HCT116 (cell line): ENCODE measurements around the gene CD93. TPM values are rescaled to one million over a fixed set of nuclear protein-coding genes. Genes with fewer than 3 reads are reported as not detected.

Experiments
- ATAC-seq: fragments of 200-7000 bp; cut with Tn5 transposase; 2 replicates; pipeline ENCODE4 v1.9.1; 2020; ENCODE audit warnings: mild to moderate bottlenecking, moderate library complexity
- BruUV-seq: library from RNA; stranded (reverse); fragments of 400-500 nt; replicated peaks from 2 replicates; lab custom pipeline; 2021; lab: Mats Ljungman, UMichigan
- CTCF ChIA-PET: fragments of 300-600 bp; sonication (Branson Sonifier 250); formaldehyde crosslinking; loops from one replicate; lab custom pipeline; 2021; ENCODE audit warnings: antibody characterized with exemption; lab: Charles Lee
- POLR2A ChIA-PET: fragments of 300-600, 350-600 bp; sonication (Branson Sonifier 250); formaldehyde crosslinking; loops from one replicate; lab custom pipeline; 2021; ENCODE audit warnings: antibody characterized with exemption; lab: Charles Lee
- RAD21 ChIA-PET, 2 experiments: fragments of 300-600 bp; sonication (Branson Sonifier 250); formaldehyde crosslinking; loops; one replicate each; lab custom pipeline; 2023; ENCODE audit warnings: low total read pairs in 2 of 2; ENCODE audit not compliant: uncharacterized antibody in 2 of 2, unreplicated experiment in 2 of 2, low non-redundant PET in 1 of 2; lab: Charles Lee
- DNase-seq: peaks from one replicate; pipeline ENCODE4 v3.0.0-alpha.2; 2010; ENCODE audit warnings: low read depth, low spot score
- H2AFZ ChIP-seq: fragments of 200-600 bp; shearing (Covaris generic), sonication (generic); 2 replicates; pipeline ENCODE4 v1.6.1; 2017; ENCODE audit warnings: low read depth, mixed run types, mixed read lengths, antibody characterized with exemption, low read length; ENCODE audit not compliant: poor library complexity, severe bottlenecking
- H3K27ac ChIP-seq: 2 replicates; pipeline ENCODE4 v1.5.1; 2012; ENCODE audit warnings: low read depth, low read length
- H3K27me3 ChIP-seq: fragments of 200-600 bp; sonication (generic); 2 replicates; pipeline ENCODE4 v1.6.1; 2016; ENCODE audit warnings: mixed run types, low read length, mixed read lengths; ENCODE audit not compliant: insufficient read depth
- H3K36me3 ChIP-seq, 2 experiments: fragments of 200-500 bp in 1 of 2; fragments of 200-600 bp in 1 of 2; sonication (Bioruptor generic) in 1 of 2; sonication (generic) in 1 of 2; 2 replicates each; pipeline versions ENCODE4 v1.5.1 to v1.6.1; 2014 to 2016; ENCODE audit warnings: low read length in 2 of 2, inconsistent platforms in 1 of 2, mixed read lengths in 1 of 2, mixed run types in 1 of 2; ENCODE audit not compliant: insufficient read depth in 2 of 2, control insufficient read depth in 1 of 2
- H3K4me1 ChIP-seq, 2 experiments: fragments of 200-600 bp in 1 of 2; sonication (generic) in 1 of 2; 2 replicates each; pipeline versions ENCODE4 v1.5.1 to v1.6.1; 2012 to 2017; ENCODE audit warnings: low read length in 2 of 2, inconsistent platforms in 1 of 2, mild to moderate bottlenecking in 1 of 2, mixed read lengths in 1 of 2, mixed run types in 1 of 2, moderate library complexity in 1 of 2; ENCODE audit not compliant: insufficient read depth in 2 of 2, control insufficient read depth in 1 of 2
- H3K4me2 ChIP-seq: fragments of 200-600 bp; sonication (generic); 2 replicates; pipeline ENCODE4 v1.6.1; 2017; ENCODE audit warnings: mixed run types, low read length, mixed read lengths
- H3K4me3 ChIP-seq, 2 experiments: fragments of 200-600 bp in 1 of 2; sonication (generic) in 1 of 2; replicated peaks in 1 of 2; 2 replicates each; pipeline ENCODE4 v1.5.1; 2011 to 2016; ENCODE audit warnings: low read length in 2 of 2, control low read depth in 1 of 2, low read depth in 1 of 2, mild to moderate bottlenecking in 1 of 2, mixed read lengths in 1 of 2, mixed run types in 1 of 2
- H3K79me2 ChIP-seq: fragments of 200-600 bp; sonication (generic); 2 replicates; pipeline ENCODE4 v1.6.1; 2017; ENCODE audit warnings: mild to moderate bottlenecking, mixed run types, low read length, moderate library complexity, mixed read lengths; ENCODE audit not compliant: insufficient read depth
- H3K9ac ChIP-seq: fragments of 200-600 bp; sonication (generic); 2 replicates; pipeline ENCODE4 v1.6.1; 2016; ENCODE audit warnings: low read length, mixed read lengths
- H3K9me2 ChIP-seq: fragments of 200-600 bp; sonication (generic), shearing (Covaris generic); 2 replicates; pipeline ENCODE4 v1.6.1; 2017; ENCODE audit warnings: mixed run types, mild to moderate bottlenecking, moderate library complexity; ENCODE audit not compliant: insufficient read depth
- H3K9me3 ChIP-seq, 2 experiments: fragments of 200-500 bp in 1 of 2; fragments of 200-600 bp in 1 of 2; sonication (Bioruptor generic) in 1 of 2; sonication (generic) in 1 of 2; 2 replicates each; pipeline ENCODE4 v1.6.1; 2014 to 2017; ENCODE audit warnings: low read length in 2 of 2, mixed read lengths in 2 of 2, inconsistent platforms in 1 of 2, low read depth in 1 of 2, mild to moderate bottlenecking in 1 of 2, mixed run types in 1 of 2, moderate library complexity in 1 of 2; ENCODE audit not compliant: control insufficient read depth in 1 of 2, insufficient read depth in 1 of 2
- H4K20me1 ChIP-seq: fragments of 200-600 bp; sonication (generic), shearing (Covaris generic); 2 replicates; pipeline ENCODE4 v1.6.1; 2017; ENCODE audit warnings: mixed run types, mild to moderate bottlenecking, moderate library complexity; ENCODE audit not compliant: insufficient read depth
- CBX3 ChIP-seq: IDR thresholded peaks from 2 replicates; pipeline ENCODE4 v1.6.1; 2012; ENCODE audit warnings: low read depth
- EGR1 ChIP-seq: IDR thresholded peaks from 2 replicates; pipeline ENCODE4 v1.6.1; 2012; ENCODE audit warnings: low read depth
- ELF1 ChIP-seq: IDR thresholded peaks from 2 replicates; pipeline ENCODE4 v1.6.1; 2012; ENCODE audit warnings: low read depth, borderline replicate concordance
- EZH2phosphoT487 ChIP-seq: fragments of 200-600 bp; IDR thresholded peaks from 2 replicates; pipeline ENCODE4 v1.6.1; 2018; ENCODE audit warnings: antibody characterized with exemption, borderline replicate concordance
- FOSL1 ChIP-seq: IDR thresholded peaks from 2 replicates; pipeline ENCODE4 v1.6.1; 2012; ENCODE audit warnings: low read depth
- JUND ChIP-seq: IDR thresholded peaks from 2 replicates; pipeline ENCODE4 v1.6.1; 2012
- POLR2A ChIP-seq: IDR thresholded peaks from 2 replicates; pipeline ENCODE4 v1.7.0; 2011; ENCODE audit warnings: borderline replicate concordance; ENCODE audit not compliant: insufficient read depth, insufficient read length; ENCODE audit errors: extremely low read depth
- POLR2AphosphoS5 ChIP-seq: IDR thresholded peaks from 2 replicates; pipeline ENCODE4 v1.6.1; 2011; ENCODE audit warnings: mild to moderate bottlenecking, low read depth, low read length, moderate library complexity
- RAD21 ChIP-seq: IDR thresholded peaks from 2 replicates; pipeline ENCODE4 v1.6.1; 2012; ENCODE audit warnings: low read depth, mild to moderate bottlenecking
- SIN3A ChIP-seq: IDR thresholded peaks from 2 replicates; pipeline ENCODE4 v1.6.1; 2012; ENCODE audit warnings: low read depth
- SP1 ChIP-seq: IDR thresholded peaks from 2 replicates; pipeline ENCODE4 v1.6.1; 2012; ENCODE audit warnings: low read depth
- SRF ChIP-seq: IDR thresholded peaks from 2 replicates; pipeline ENCODE4 v1.6.1; 2012; ENCODE audit warnings: low read depth
- TCF7L2 ChIP-seq: IDR thresholded peaks from 2 replicates; pipeline ENCODE4 v1.7.0; 2011; ENCODE audit warnings: borderline replicate concordance, inconsistent platforms; ENCODE audit not compliant: insufficient read depth, insufficient read length; ENCODE audit errors: extremely low read depth
- YY1 ChIP-seq: IDR thresholded peaks from 2 replicates; pipeline ENCODE4 v1.6.1; 2011; ENCODE audit warnings: low read length, low read depth, moderate library complexity, mild to moderate bottlenecking; ENCODE audit not compliant: insufficient replicate concordance; ENCODE audit errors: extremely low read depth
- ZFX ChIP-seq: fragments of 450-650 bp; IDR thresholded peaks from 2 replicates; pipeline ENCODE4 v1.6.1; 2017
- ZNF274 ChIP-seq: fragments of 200-500 bp; sonication (Bioruptor generic); IDR thresholded peaks from 2 replicates; pipeline ENCODE4 v1.6.1; 2014; ENCODE audit warnings: mild to moderate bottlenecking, low read depth, low read length, inconsistent platforms
- intact Hi-C: fragments of 100-400 bp; cut with micrococcal nuclease; formaldehyde crosslinking; loops from 2 replicates; pipeline ENCODE4 v1.10.0; 2022
- total RNA-seq: library from RNA; stranded (reverse); gene quantifications from one replicate; pipeline ENCODE4 v1.2.1, GENCODE V29; 2021; ENCODE audit not compliant: unreplicated experiment
- TF ChIP-seq, protein P1 (sequence below): IDR thresholded peaks from 2 replicates; pipeline ENCODE4 v1.6.1; 2012
- TF ChIP-seq, protein P2 (sequence below): IDR thresholded peaks from 2 replicates; pipeline ENCODE4 v1.6.1; 2012; ENCODE audit warnings: low read depth
- TF ChIP-seq, protein P3 (sequence below): IDR thresholded peaks from 2 replicates; pipeline ENCODE4 v1.6.1; 2012
- TF ChIP-seq, protein P4 (sequence below), 3 experiments: fragments of 200-600 bp in 1 of 3; sonication (generic) in 1 of 3; IDR thresholded peaks in 2 of 3; conservative IDR thresholded peaks in 1 of 3; 2 replicates each; pipeline ENCODE4 v1.5.1; 2012 to 2017; ENCODE audit warnings: low read depth in 2 of 3, low read length in 2 of 3, antibody characterized with exemption in 1 of 3, borderline replicate concordance in 1 of 3, control low read depth in 1 of 3, mild to moderate bottlenecking in 1 of 3, mixed read lengths in 1 of 3, mixed run types in 1 of 3, moderate library complexity in 1 of 3; ENCODE audit not compliant: insufficient read depth in 1 of 3

CD93 gene
- total RNA-seq, 1 experiment from 2014 or later, result 0.07 TPM

DNA sequence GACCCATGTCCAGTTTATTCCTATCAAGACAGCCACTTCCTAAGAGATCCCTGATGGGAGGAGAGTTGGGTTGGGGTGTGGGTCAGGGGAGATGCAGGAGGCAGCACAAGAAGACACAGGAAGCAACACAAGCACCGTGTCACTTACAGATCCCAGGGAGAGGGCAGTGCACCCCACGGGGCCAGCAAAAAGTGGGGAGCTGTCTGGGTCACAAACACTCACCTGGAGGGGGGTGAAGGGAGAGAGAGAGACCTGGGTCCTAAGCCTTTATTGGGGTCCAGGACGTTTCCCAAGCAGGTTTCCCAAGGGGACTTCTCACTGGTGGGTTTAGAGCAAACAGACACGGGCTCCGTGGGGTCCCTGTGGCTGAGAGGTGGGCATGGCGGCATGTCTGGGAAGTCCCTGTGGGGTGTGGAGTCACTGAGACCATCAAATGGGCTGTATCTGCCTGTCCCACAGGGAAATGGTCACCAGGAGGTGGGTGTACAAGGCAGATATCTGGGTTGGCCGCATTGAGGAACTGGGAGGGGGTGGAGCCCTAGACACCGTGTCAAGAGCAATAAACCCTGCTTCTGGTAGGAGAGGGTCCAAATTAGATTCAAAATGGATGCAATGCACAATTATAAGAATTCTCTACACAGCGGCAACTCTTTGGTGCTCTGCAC is 1.6 kb upstream of the CD93 start:
- Histone ChIP-seq H3K9ac (no peak overlapping the region), H3K27ac (no peak overlapping the region), H3K27me3 (peaks cover 9% of the 10 kb centered on the region), H3K4me1 (peaks cover 0 to 9% of the 10 kb centered on the region in 2 experiments; a peak in 2 of 4 replicates), H2AFZ (no peak overlapping the region), H3K79me2 (no peaks in the 10 kb centered on the region), H4K20me1 (no peaks in the 10 kb centered on the region), H3K4me3 (no peak overlapping the region), H3K4me2 (no peak overlapping the region), H3K36me3 (no peaks in the 10 kb centered on the region), H3K9me3 (no peaks in the 10 kb centered on the region), H3K9me2 (no peaks in the 10 kb centered on the region)
- intact Hi-C loops, result no loop called here
- RAD21 ChIA-PET, result no interaction called here
- POLR2A ChIA-PET, result no interaction called here
- no peak for DNase-seq
- CTCF ChIA-PET, result no interaction called here
- TF ChIP-seq, protein P1, sequence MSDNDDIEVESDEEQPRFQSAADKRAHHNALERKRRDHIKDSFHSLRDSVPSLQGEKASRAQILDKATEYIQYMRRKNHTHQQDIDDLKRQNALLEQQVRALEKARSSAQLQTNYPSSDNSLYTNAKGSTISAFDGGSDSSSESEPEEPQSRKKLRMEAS, result no peak
- no peak for TF ChIP-seq EGR1
- TF ChIP-seq, protein P2, sequence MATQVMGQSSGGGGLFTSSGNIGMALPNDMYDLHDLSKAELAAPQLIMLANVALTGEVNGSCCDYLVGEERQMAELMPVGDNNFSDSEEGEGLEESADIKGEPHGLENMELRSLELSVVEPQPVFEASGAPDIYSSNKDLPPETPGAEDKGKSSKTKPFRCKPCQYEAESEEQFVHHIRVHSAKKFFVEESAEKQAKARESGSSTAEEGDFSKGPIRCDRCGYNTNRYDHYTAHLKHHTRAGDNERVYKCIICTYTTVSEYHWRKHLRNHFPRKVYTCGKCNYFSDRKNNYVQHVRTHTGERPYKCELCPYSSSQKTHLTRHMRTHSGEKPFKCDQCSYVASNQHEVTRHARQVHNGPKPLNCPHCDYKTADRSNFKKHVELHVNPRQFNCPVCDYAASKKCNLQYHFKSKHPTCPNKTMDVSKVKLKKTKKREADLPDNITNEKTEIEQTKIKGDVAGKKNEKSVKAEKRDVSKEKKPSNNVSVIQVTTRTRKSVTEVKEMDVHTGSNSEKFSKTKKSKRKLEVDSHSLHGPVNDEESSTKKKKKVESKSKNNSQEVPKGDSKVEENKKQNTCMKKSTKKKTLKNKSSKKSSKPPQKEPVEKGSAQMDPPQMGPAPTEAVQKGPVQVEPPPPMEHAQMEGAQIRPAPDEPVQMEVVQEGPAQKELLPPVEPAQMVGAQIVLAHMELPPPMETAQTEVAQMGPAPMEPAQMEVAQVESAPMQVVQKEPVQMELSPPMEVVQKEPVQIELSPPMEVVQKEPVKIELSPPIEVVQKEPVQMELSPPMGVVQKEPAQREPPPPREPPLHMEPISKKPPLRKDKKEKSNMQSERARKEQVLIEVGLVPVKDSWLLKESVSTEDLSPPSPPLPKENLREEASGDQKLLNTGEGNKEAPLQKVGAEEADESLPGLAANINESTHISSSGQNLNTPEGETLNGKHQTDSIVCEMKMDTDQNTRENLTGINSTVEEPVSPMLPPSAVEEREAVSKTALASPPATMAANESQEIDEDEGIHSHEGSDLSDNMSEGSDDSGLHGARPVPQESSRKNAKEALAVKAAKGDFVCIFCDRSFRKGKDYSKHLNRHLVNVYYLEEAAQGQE, result no peak
- TF ChIP-seq SP1, result no peak
- no peak for TF ChIP-seq SIN3A
- TF ChIP-seq POLR2AphosphoS5, result no peak
- TF ChIP-seq ZFX, result no peak
- no peak for TF ChIP-seq YY1
- no peak for TF ChIP-seq EZH2phosphoT487
- TF ChIP-seq CBX3, result no peak
- no peak for TF ChIP-seq TCF7L2
- TF ChIP-seq SRF, result no peak
- no peak for TF ChIP-seq ELF1
- TF ChIP-seq, protein P3, sequence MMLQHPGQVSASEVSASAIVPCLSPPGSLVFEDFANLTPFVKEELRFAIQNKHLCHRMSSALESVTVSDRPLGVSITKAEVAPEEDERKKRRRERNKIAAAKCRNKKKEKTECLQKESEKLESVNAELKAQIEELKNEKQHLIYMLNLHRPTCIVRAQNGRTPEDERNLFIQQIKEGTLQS, result no peak
- TF ChIP-seq ZNF274, result no peak
- TF ChIP-seq JUND, result no peak
- no peak for TF ChIP-seq POLR2A
- TF ChIP-seq RAD21, result no peak
- no peak for TF ChIP-seq FOSL1
- TF ChIP-seq, protein P4, sequence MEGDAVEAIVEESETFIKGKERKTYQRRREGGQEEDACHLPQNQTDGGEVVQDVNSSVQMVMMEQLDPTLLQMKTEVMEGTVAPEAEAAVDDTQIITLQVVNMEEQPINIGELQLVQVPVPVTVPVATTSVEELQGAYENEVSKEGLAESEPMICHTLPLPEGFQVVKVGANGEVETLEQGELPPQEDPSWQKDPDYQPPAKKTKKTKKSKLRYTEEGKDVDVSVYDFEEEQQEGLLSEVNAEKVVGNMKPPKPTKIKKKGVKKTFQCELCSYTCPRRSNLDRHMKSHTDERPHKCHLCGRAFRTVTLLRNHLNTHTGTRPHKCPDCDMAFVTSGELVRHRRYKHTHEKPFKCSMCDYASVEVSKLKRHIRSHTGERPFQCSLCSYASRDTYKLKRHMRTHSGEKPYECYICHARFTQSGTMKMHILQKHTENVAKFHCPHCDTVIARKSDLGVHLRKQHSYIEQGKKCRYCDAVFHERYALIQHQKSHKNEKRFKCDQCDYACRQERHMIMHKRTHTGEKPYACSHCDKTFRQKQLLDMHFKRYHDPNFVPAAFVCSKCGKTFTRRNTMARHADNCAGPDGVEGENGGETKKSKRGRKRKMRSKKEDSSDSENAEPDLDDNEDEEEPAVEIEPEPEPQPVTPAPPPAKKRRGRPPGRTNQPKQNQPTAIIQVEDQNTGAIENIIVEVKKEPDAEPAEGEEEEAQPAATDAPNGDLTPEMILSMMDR (IDR thresholded peaks at IDR 0.05 in 2 of 3, conservative IDR thresholded peaks at IDR 0.05 in 1 of 3; ENCODE audit: borderline replicate concordance in 1 of 3, insufficient read depth in 1 of 3, low read depth in 2 of 3, low read length in 2 of 3), result no peak
- no peak for ATAC-seq
- no TSS peak for BruUV-seq
